A549 (cell line): ENCODE results near the gene STARD4.

Experiments used
- CBX8 ChIP-seq: fragments of 200-600 bp; sonication (generic); IDR thresholded peaks from 2 replicates; pipeline ENCODE4 v1.6.1; 2016
- CHD4 ChIP-seq: fragments of 200-600 bp; sonication (generic); IDR thresholded peaks from 2 replicates; pipeline ENCODE4 v1.6.1; 2016; ENCODE audit warnings: antibody characterized with exemption, mild to moderate bottlenecking, borderline replicate concordance
- EP300 ChIP-seq, 2 experiments: fragments of >200 bp; sonication (Bioruptor Twin); formaldehyde crosslinking; IDR thresholded peaks; 2 replicates in 1 of 2; 3 replicates in 1 of 2; pipeline ENCODE4 v1.6.1; 2016 to 2017
- MAZ ChIP-seq: fragments of 150-350 bp; IDR thresholded peaks from 2 replicates; pipeline ENCODE4 v1.6.1; 2014; ENCODE audit warnings: antibody characterized with exemption, low read depth, low read length, borderline replicate concordance
- MYC ChIP-seq: IDR thresholded peaks from 2 replicates; pipeline ENCODE4 v1.6.1; 2012; ENCODE audit warnings: mild to moderate bottlenecking, inconsistent platforms, low read length, improper control_type of control experiment, borderline replicate concordance
- POLR2A ChIP-seq: IDR thresholded peaks from 2 replicates; pipeline ENCODE4 v1.6.1; 2012; ENCODE audit warnings: mild to moderate bottlenecking, low read length
- REST ChIP-seq: fragments of 200-600 bp; sonication (generic); IDR thresholded peaks from 2 replicates; pipeline ENCODE4 v1.6.1; 2016; ENCODE audit warnings: antibody characterized with exemption, mild to moderate bottlenecking, moderate library complexity
- SMC3 ChIP-seq: fragments of >200 bp; sonication (Bioruptor Twin); formaldehyde crosslinking; IDR thresholded peaks from 3 replicates; pipeline ENCODE4 v1.6.1; 2018; ENCODE audit warnings: inconsistent platforms
- TF ChIP-seq, protein P1 (sequence below): fragments of >200 bp; sonication (Bioruptor Twin); formaldehyde crosslinking; IDR thresholded peaks from 3 replicates; pipeline ENCODE4 v1.5.1; 2016

DNA sequence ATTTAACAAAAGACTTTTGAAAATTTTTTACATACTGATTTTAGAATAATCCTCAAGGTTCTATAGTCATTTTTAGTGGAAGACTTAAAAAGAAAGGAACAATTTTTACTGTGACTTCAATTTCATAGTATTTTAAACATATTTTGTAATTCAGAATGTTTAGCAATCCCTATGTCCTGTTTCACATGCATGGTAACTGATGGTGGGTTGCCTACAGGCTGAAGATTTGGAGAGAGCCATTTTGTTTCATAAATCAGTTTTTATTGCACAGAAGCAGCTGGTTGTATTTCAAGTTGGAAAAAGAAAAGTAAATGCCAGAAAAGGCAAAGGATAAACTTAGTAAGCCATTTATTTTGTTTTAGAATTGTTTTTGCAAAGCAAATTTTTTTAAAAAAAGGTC is 24.0 kb downstream of the STARD4 start:
- no peak for TF ChIP-seq POLR2A
- TF ChIP-seq, protein P1, sequence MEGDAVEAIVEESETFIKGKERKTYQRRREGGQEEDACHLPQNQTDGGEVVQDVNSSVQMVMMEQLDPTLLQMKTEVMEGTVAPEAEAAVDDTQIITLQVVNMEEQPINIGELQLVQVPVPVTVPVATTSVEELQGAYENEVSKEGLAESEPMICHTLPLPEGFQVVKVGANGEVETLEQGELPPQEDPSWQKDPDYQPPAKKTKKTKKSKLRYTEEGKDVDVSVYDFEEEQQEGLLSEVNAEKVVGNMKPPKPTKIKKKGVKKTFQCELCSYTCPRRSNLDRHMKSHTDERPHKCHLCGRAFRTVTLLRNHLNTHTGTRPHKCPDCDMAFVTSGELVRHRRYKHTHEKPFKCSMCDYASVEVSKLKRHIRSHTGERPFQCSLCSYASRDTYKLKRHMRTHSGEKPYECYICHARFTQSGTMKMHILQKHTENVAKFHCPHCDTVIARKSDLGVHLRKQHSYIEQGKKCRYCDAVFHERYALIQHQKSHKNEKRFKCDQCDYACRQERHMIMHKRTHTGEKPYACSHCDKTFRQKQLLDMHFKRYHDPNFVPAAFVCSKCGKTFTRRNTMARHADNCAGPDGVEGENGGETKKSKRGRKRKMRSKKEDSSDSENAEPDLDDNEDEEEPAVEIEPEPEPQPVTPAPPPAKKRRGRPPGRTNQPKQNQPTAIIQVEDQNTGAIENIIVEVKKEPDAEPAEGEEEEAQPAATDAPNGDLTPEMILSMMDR, result no peak
- TF ChIP-seq SMC3, result no peak
- TF ChIP-seq CBX8, result no peak
- no peak for TF ChIP-seq REST
- TF ChIP-seq MYC, result no peak
- no peak for TF ChIP-seq EP300 (IDR thresholded peaks at IDR 0.05)
- TF ChIP-seq CHD4, result no peak
- no peak for TF ChIP-seq MAZ
